H1 (cell line): ENCODE results near the gene MBNL1. TPM values are rescaled to one million over a fixed set of nuclear protein-coding genes. Genes with fewer than 3 reads are reported as not detected.

Experiments
- CTCF ChIA-PET: fragments of 300-600 bp; sonication (Branson Sonifier 250); formaldehyde crosslinking; loops from one replicate; lab custom pipeline; 2021; ENCODE audit not compliant: partially characterized antibody; lab: Charles Lee
- POLR2A ChIA-PET: fragments of 300-600 bp; sonication (Branson Sonifier 250); formaldehyde crosslinking; loops from one replicate; lab custom pipeline; 2021; ENCODE audit warnings: inconsistent platforms; ENCODE audit not compliant: partially characterized antibody; lab: Charles Lee
- DNase-seq, 2 experiments: peaks; one replicate each; pipeline versions ENCODE4 v3.0.0 to v3.0.0-alpha.2; 2010 to 2022; ENCODE audit warnings: low spot score in 2 of 2, low read depth in 1 of 2, mixed read lengths in 1 of 2
- FAIRE-seq: peaks from 2 replicates; lab custom pipeline; 2011; peaks lifted over from hg19 to GRCh38; lab: Jason Lieb, UNC
- H2AFZ ChIP-seq: 2 replicates; pipeline ENCODE4 v1.8.1; 2012; ENCODE audit warnings: low read length, inconsistent platforms
- H2AK5ac ChIP-seq: 2 replicates; pipeline ENCODE4 v1.6.1; 2013; ENCODE audit warnings: low read depth, low read length
- H2BK120ac ChIP-seq: replicated peaks from 2 replicates; pipeline ENCODE3; 2013; ENCODE audit warnings: low read depth, low read length, inconsistent platforms
- H2BK12ac ChIP-seq: 2 replicates; pipeline ENCODE4 v1.6.1; 2013; ENCODE audit warnings: low read depth, low read length
- H2BK15ac ChIP-seq: 2 replicates; pipeline ENCODE4 v1.6.1; 2013; ENCODE audit warnings: low read length
- H2BK20ac ChIP-seq: 2 replicates; pipeline ENCODE4 v1.6.1; 2013; ENCODE audit warnings: low read length
- H2BK5ac ChIP-seq: 2 replicates; pipeline ENCODE4 v1.6.1; 2013; ENCODE audit warnings: low read depth, low read length
- H3K14ac ChIP-seq: 2 replicates; pipeline ENCODE4 v1.6.1; 2013; ENCODE audit warnings: inconsistent platforms; ENCODE audit not compliant: insufficient read length
- H3K18ac ChIP-seq: 2 replicates; pipeline ENCODE4 v1.6.1; 2013; ENCODE audit warnings: low read length; ENCODE audit errors: extremely low read depth
- H3K23ac ChIP-seq: 2 replicates; pipeline ENCODE4 v1.6.1; 2013; ENCODE audit warnings: inconsistent platforms; ENCODE audit not compliant: insufficient read length
- H3K23me2 ChIP-seq: 2 replicates; pipeline ENCODE4 v1.6.1; 2013; ENCODE audit warnings: low read depth, low read length
- H3K27ac ChIP-seq: 2 replicates; pipeline ENCODE4 v1.6.1; 2011; ENCODE audit warnings: low read depth, low read length, inconsistent platforms
- H3K27me3 ChIP-seq, 4 experiments: replicated peaks in 1 of 4; 1 replicate in 1 of 4; 2 replicates in 3 of 4; pipeline versions ENCODE4 v1.6.1 to v1.8.1; 2011 to 2013; ENCODE audit warnings: low read length in 3 of 4, mild to moderate bottlenecking in 3 of 4, inconsistent platforms in 2 of 4, mixed read lengths in 2 of 4, moderate library complexity in 1 of 4; ENCODE audit not compliant: control insufficient read depth in 3 of 4, insufficient read depth in 3 of 4; ENCODE audit errors: extremely low read depth in 1 of 4
- H3K36me3 ChIP-seq, 4 experiments: 2 replicates each; pipeline versions ENCODE4 v1.6.1 to v1.8.1; 2011 to 2013; ENCODE audit warnings: mild to moderate bottlenecking in 4 of 4, low read length in 3 of 4, moderate library complexity in 2 of 4, control low read depth in 1 of 4, inconsistent platforms in 1 of 4; ENCODE audit not compliant: insufficient read depth in 4 of 4, control insufficient read depth in 2 of 4
- H3K4ac ChIP-seq: replicated peaks from 2 replicates; pipeline ENCODE3; 2013; ENCODE audit warnings: low read length, low read depth, mixed read lengths, inconsistent platforms; ENCODE audit not compliant: insufficient read length
- H3K4me1 ChIP-seq, 4 experiments: replicated peaks in 1 of 4; 1 replicate in 1 of 4; 2 replicates in 3 of 4; pipeline versions ENCODE4 v1.6.1 to v1.8.1; 2011 to 2013; ENCODE audit warnings: low read length in 3 of 4, inconsistent platforms in 2 of 4, mixed read lengths in 1 of 4; ENCODE audit not compliant: insufficient read depth in 4 of 4, control insufficient read depth in 3 of 4
- H3K4me2 ChIP-seq, 2 experiments: 2 replicates each; pipeline versions ENCODE4 v1.6.1 to v1.8.1; 2011 to 2013; ENCODE audit warnings: low read depth in 2 of 2, low read length in 2 of 2, control low read depth in 1 of 2, inconsistent platforms in 1 of 2, mild to moderate bottlenecking in 1 of 2; ENCODE audit not compliant: insufficient read depth in 1 of 2
- H3K4me3 ChIP-seq, 4 experiments: fragments of 200-600, 300-600 bp in 1 of 4; sonication (generic), shearing (Covaris generic), sonication (Bioruptor Twin) in 1 of 4; 2 replicates each; pipeline versions ENCODE4 v1.5.1 to v1.8.1; 2011 to 2016; ENCODE audit warnings: low read length in 4 of 4, low read depth in 3 of 4, control low read depth in 2 of 4, inconsistent platforms in 2 of 4, mild to moderate bottlenecking in 2 of 4, mixed read lengths in 1 of 4, moderate library complexity in 1 of 4; ENCODE audit not compliant: insufficient read depth in 2 of 4; ENCODE audit errors: extremely low read depth in 1 of 4
- H3K56ac ChIP-seq: replicated peaks from 2 replicates; pipeline ENCODE3; 2013; ENCODE audit warnings: low read depth, mild to moderate bottlenecking, mixed read lengths, low read length, inconsistent platforms; ENCODE audit not compliant: insufficient read length
- H3K79me1 ChIP-seq: 2 replicates; pipeline ENCODE4 v1.6.1; 2013; ENCODE audit warnings: low read depth, low read length, control low read depth
- H3K79me2 ChIP-seq, 2 experiments: 2 replicates each; pipeline versions ENCODE4 v1.6.1 to v1.8.1; 2012 to 2013; ENCODE audit warnings: low read length in 2 of 2, mild to moderate bottlenecking in 2 of 2, inconsistent platforms in 1 of 2; ENCODE audit not compliant: insufficient read depth in 2 of 2, control insufficient read depth in 1 of 2
- H3K9ac ChIP-seq, 4 experiments: replicated peaks in 1 of 4; 1 replicate in 1 of 4; 2 replicates in 3 of 4; pipeline versions ENCODE4 v1.6.1 to v1.8.1; 2011 to 2013; ENCODE audit warnings: low read depth in 3 of 4, low read length in 3 of 4, control low read depth in 2 of 4, mild to moderate bottlenecking in 2 of 4, moderate library complexity in 2 of 4, inconsistent platforms in 1 of 4; ENCODE audit errors: extremely low read depth in 1 of 4
- H3K9me3 ChIP-seq, 2 experiments: 2 replicates each; pipeline versions ENCODE4 v1.6.1 to v1.8.1; 2012 to 2013; ENCODE audit warnings: mild to moderate bottlenecking in 2 of 2, moderate library complexity in 2 of 2, control low read depth in 1 of 2, inconsistent platforms in 1 of 2, low read depth in 1 of 2, low read length in 1 of 2, mixed read lengths in 1 of 2; ENCODE audit not compliant: insufficient read depth in 2 of 2
- H4K20me1 ChIP-seq, 2 experiments: replicated peaks in 1 of 2; 2 replicates each; pipeline versions ENCODE3 to v1.8.1; 2011 to 2013; ENCODE audit warnings: inconsistent platforms in 2 of 2, low read length in 2 of 2, mild to moderate bottlenecking in 1 of 2; ENCODE audit not compliant: insufficient read depth in 2 of 2, control insufficient read depth in 1 of 2
- H4K5ac ChIP-seq: 2 replicates; pipeline ENCODE4 v1.6.1; 2013; ENCODE audit warnings: low read length, low read depth, mixed read lengths, inconsistent platforms; ENCODE audit not compliant: insufficient read length
- H4K8ac ChIP-seq: 2 replicates; pipeline ENCODE4 v1.8.0; 2013; ENCODE audit warnings: mild to moderate bottlenecking, moderate library complexity, low read length, inconsistent platforms; ENCODE audit not compliant: insufficient read depth; ENCODE audit errors: extremely low read depth
- H4K91ac ChIP-seq: replicated peaks from 2 replicates; pipeline ENCODE3; 2013; ENCODE audit warnings: low read length, mixed read lengths, inconsistent platforms; ENCODE audit not compliant: insufficient read length
- ASH2L ChIP-seq: fragments of 200-600, 300-600 bp; sonication (generic); IDR thresholded peaks from one replicate; pipeline ENCODE4 v1.7.1; 2017; ENCODE audit warnings: low read length
- FOSL1 ChIP-seq: IDR thresholded peaks from 2 replicates; pipeline ENCODE4 v1.6.1; 2011; ENCODE audit warnings: mild to moderate bottlenecking, low read depth, low read length, moderate library complexity; ENCODE audit not compliant: insufficient read depth
- HDAC2 ChIP-seq, 2 experiments: fragments of 300-600 bp in 1 of 2; sonication (generic) in 1 of 2; IDR thresholded peaks; 2 replicates each; pipeline ENCODE4 v1.6.1; 2011 to 2012; ENCODE audit warnings: low read depth in 2 of 2, low read length in 2 of 2, mild to moderate bottlenecking in 2 of 2, moderate library complexity in 2 of 2, borderline replicate concordance in 1 of 2, inconsistent platforms in 1 of 2
- RBBP5 ChIP-seq: IDR thresholded peaks from 2 replicates; pipeline ENCODE4 v1.7.1; 2012; ENCODE audit warnings: low read depth, mild to moderate bottlenecking, inconsistent platforms, low read length, moderate library complexity, borderline replicate concordance
- RFX5 ChIP-seq: IDR thresholded peaks from 2 replicates; pipeline ENCODE4 v1.6.1; 2011; ENCODE audit warnings: low read depth, low read length, improper control_type of control experiment, borderline replicate concordance
- SP1 ChIP-seq: IDR thresholded peaks from 2 replicates; pipeline ENCODE4 v1.6.1; 2011; ENCODE audit warnings: low read depth, low read length
- SRF ChIP-seq: IDR thresholded peaks from 2 replicates; pipeline ENCODE4 v1.6.1; 2011; ENCODE audit warnings: mild to moderate bottlenecking, low read depth, low read length, moderate library complexity
- TAF7 ChIP-seq: optimal IDR thresholded peaks from 2 replicates; pipeline ENCODE3; 2011; ENCODE audit warnings: low read depth, mild to moderate bottlenecking, inconsistent platforms, low read length, moderate library complexity, borderline replicate concordance
- WGBS, 2 experiments: shearing (Covaris generic) in 1 of 2; methylation state at CpG; one replicate each; pipeline versions ENCODE4 v1.1.6 to v1.1.7; 2013 to 2015; ENCODE audit warnings: low lambda C conversion rate in 2 of 2, mixed read lengths in 2 of 2, inconsistent platforms in 1 of 2, low coverage in 1 of 2, missing lambda C conversion rate in 1 of 2; ENCODE audit not compliant: insufficient replicate concordance in 2 of 2, insufficient coverage in 1 of 2, insufficient read length in 1 of 2; ENCODE audit errors: extremely low coverage in 1 of 2, missing lambda C conversion rate in 1 of 2; 5-methylcytosine and 5-hydroxymethylcytosine counted together
- polyA plus RNA-seq, 7 experiments: library from polyadenylated mRNA; depleted of rRNA in 3 of 7; stranded (reverse) in 5 of 7; unstranded in 2 of 7; fragments of >200 nt in 5 of 7; fragments of 200-250 nt in 2 of 7; gene quantifications; 1 replicate in 5 of 7; 2 replicates in 1 of 7; 4 replicates in 1 of 7; pipeline versions ENCODE4 v1.2.1 to v1.2.3, GENCODE V29; 2011 to 2013; ENCODE audit warnings: missing spikeins in 2 of 7, mixed read lengths in 2 of 7
- total RNA-seq: library from RNA; stranded (reverse); fragmentation: NEBNext Ultra II Directional; extraction: Animal tissue kit (Norgen Biotek cat#: 25700); gene quantifications from 2 replicates; pipeline ENCODE4 v1.2.1, GENCODE V29; 2021
- TF ChIP-seq, protein P1 (sequence below): IDR thresholded peaks from 2 replicates; pipeline ENCODE4 v1.6.1; 2012; ENCODE audit warnings: low read length, inconsistent platforms
- TF ChIP-seq, protein P2 (sequence below): IDR thresholded peaks from 2 replicates; pipeline ENCODE4 v1.6.1; 2012; ENCODE audit warnings: inconsistent platforms
- TF ChIP-seq, protein P3 (sequence below): IDR thresholded peaks from 2 replicates; pipeline ENCODE4 v1.6.1; 2011; ENCODE audit warnings: low read length, improper control_type of control experiment

Gene MBNL1
- total and polyA plus RNA-seq, 2 of the 8 experiments (the other 6 are each of a cell fraction or from before 2014, with no cell fraction given), result 5.0 to 16.4 TPM

DNA sequence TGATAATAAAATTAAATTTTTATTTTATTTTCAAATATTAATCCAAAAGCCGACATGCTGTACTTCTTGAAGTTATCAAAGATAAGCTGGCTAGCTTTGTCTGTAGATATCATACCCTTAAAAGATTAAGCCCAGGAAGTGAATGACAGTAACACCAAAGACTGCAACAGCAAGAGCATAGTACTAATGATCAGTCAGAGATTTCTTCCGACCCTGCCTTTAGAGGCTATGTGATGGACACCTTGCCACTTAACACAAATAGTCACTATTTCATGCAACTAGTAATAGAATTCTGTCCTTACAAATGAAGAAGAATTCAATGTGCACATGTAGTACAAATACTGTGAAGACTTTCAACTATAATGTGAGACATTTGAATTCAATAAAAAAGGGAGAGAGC, 9.3 kb upstream of the MBNL1 start:
- Histone ChIP-seq H3K23ac (no peak overlapping the region), H2BK15ac (no peak overlapping the region), H3K56ac (no peak overlapping the region), H2AK5ac (no peak overlapping the region), H3K4me1 (no peaks in the 10 kb centered on the region), H3K79me1 (no peaks in the 10 kb centered on the region), H2BK12ac (no peak overlapping the region), H3K14ac (no peak overlapping the region), H4K91ac (no peak overlapping the region), H3K4me2 (no peak overlapping the region), H2BK20ac (no peak overlapping the region), H3K36me3 (no peaks in the 10 kb centered on the region), H3K27me3 (no peaks in the 10 kb centered on the region), H2BK5ac (no peak overlapping the region), H3K23me2 (no peaks in the 10 kb centered on the region), H4K20me1 (no peaks in the 10 kb centered on the region), H3K9ac (no peak overlapping the region), H3K9me3 (no peaks in the 10 kb centered on the region), H3K79me2 (no peaks in the 10 kb centered on the region), H4K8ac (no peak overlapping the region), H2BK120ac (no peak overlapping the region), H3K4me3 (no peak overlapping the region), H2AFZ (no peak overlapping the region), H3K27ac (no peak overlapping the region), H4K5ac (no peak overlapping the region), H3K4ac (no peak overlapping the region), H3K18ac (no peak overlapping the region)
- ChIA-PET CTCF (interaction anchor here (1.0 kb wide), 1 partner anchor 13 kb away, joined by 3 read pairs; no protein-coding TSS in a partner anchor), POLR2A (no interaction called here)
- TF ChIP-seq HDAC2 (IDR thresholded peaks at IDR 0.05; ENCODE audit: borderline replicate concordance in 1 of 2, low read depth in 2 of 2, low read length in 2 of 2), result no peak
- TF ChIP-seq, protein P1, sequence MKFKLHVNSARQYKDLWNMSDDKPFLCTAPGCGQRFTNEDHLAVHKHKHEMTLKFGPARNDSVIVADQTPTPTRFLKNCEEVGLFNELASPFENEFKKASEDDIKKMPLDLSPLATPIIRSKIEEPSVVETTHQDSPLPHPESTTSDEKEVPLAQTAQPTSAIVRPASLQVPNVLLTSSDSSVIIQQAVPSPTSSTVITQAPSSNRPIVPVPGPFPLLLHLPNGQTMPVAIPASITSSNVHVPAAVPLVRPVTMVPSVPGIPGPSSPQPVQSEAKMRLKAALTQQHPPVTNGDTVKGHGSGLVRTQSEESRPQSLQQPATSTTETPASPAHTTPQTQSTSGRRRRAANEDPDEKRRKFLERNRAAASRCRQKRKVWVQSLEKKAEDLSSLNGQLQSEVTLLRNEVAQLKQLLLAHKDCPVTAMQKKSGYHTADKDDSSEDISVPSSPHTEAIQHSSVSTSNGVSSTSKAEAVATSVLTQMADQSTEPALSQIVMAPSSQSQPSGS, result no peak
- no peak for TF ChIP-seq TAF7
- TF ChIP-seq RFX5, result no peak
- TF ChIP-seq, protein P2, sequence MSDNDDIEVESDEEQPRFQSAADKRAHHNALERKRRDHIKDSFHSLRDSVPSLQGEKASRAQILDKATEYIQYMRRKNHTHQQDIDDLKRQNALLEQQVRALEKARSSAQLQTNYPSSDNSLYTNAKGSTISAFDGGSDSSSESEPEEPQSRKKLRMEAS, result no peak
- no peak for TF ChIP-seq SRF
- TF ChIP-seq SP1, result no peak
- TF ChIP-seq FOSL1, result no peak
- TF ChIP-seq, protein P3, sequence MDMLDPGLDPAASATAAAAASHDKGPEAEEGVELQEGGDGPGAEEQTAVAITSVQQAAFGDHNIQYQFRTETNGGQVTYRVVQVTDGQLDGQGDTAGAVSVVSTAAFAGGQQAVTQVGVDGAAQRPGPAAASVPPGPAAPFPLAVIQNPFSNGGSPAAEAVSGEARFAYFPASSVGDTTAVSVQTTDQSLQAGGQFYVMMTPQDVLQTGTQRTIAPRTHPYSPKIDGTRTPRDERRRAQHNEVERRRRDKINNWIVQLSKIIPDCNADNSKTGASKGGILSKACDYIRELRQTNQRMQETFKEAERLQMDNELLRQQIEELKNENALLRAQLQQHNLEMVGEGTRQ, result no peak
- no peak for TF ChIP-seq RBBP5
- no peak for TF ChIP-seq ASH2L
- FAIRE-seq (no peak), DNase-seq (no peak)
- 97% methylated on average over 2 of the region's 2 CpGs; no CpG with 5 or more reads in 1 of the 2 experiments for WGBS, 2 experiments
